DMS 273 treated with DMSO at 0.1 percent for 48 hours (cell line): ENCODE measurements around the gene TRRAP.
"Not testable (repeated sequence)": the region's sequence is repeated elsewhere in the genome, so short reads cannot be mapped to it uniquely, and the experiment has no call there.

Source experiments
- DNase-seq: peaks from one replicate; lab custom pipeline; 2025; lab: John Stamatoyannopoulos, UW

TRRAP gene

DNA sequence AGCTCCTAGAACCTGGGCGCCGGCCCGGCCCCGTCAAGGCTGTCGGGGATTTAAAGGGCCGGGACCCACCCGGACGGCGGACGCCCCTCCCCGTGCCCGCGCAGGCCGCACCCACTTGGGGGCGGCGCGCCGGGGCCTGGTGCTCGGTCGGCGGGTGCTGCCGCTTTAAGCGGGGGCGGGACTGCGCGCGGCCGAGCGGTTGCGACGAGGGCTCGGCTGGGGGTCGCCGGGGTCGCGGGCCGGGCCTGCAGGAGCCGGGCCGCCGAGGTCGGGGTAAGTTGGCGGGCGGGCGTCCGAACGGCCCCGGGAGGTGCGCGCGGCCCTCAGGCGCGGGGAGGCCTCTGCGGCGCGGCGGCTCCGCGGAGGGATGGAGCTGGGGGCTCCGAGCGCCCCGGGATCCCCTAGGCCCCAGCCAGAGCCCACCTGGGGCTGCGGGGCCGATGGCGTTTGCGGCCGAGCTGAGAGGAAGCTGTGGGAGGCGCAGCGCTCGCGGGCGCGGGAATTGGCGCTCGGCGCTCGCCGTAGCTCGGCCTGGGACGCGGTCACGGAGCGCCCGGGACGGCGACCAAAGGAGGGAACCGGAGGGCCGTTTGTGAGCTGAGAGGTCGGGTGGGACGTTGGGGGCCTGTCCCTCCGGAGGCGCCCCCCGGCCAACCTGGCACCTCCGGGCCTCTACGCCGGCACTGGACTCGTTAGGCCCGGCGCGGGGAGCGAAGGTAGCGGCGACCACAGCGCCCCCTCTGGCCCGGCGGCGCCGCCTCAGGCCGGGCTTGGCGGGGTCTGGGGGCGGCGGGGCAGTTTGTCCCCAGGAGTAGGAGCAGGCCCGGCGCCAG, at the start of gene TRRAP:
TRRAP (plus strand) TSS at position 168 of the 833 bp plus-strand sequence. CDS start 2,619 bp downstream, outside the sequence.
- peak; percentile 29 for DNase-seq

DNA sequence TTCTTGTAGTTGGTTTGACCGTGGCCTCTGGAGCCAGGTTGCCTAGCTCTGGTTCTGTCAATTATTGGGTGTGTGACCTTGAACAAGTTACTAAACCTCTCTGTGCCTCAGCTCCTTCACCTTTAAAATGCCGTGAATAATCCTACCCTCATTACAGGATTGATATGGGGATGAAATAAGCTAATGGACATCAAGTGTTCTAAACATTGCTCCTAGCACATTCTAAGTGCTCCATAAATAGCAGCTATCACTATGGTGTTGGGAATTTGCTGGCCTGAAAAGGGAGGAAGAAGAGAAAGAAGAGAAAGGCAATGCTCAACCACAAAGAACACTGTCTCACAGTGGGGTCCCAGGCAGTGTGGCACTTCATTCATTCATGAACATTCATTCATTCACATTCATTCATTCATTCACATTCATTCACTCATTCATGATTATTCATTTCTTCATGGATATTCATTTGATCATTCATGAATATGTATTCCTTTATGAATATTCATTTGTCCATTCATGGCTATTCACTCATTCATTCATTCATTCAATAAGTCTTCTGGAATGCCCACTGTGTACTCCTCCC, 47.3 kb upstream of the TRRAP start:
- no peak for DNase-seq

GRCh38 chr7:98831641-98832221, 46.6 kb upstream of the TRRAP start:
- DNase-seq = no peak

DNA sequence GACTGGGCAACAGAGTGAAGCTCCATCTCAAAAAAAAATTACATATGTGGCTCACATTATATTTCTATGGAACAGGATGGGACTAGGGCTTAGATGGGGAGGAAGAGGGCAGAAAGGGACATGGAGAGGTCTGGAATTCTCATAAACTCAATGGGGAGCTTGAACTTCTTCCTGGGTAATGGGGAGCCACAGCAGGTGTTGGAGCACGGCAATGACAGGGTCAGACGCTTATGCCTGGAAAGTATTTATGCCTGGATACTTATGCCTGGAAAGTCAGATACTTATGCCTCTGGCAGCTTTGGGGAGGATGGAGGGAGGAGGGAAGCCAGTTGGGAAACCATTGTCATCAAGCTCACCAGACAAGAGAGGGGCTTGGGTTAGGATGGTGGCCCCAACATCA, 45.3 kb upstream of the TRRAP start:
- no peak for DNase-seq

DNA sequence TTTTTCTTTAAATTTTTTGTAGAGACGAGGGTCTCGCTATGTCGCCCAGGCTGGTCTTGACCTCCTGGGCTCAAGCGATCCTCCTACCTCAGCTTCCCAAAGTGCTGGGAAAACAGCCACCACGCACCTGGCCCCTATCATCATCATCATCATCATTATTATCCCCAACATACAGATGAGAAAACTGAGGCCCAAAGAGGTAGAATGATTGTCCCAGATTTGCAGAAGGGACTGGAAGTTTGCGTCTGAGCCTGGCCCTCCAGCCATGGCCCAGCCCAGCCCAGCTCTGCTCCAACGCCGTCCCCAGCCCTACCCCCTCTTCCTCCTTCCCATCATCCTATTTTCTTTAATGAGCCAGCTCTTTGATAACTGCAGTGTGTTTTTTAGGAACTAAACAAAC, 43.4 kb upstream of the TRRAP start:
- DNase-seq = no peak

- peak; percentile 57 for DNase-seq
Measured at GRCh38 chr7:98836811-98837629, 41.3 kb upstream of the TRRAP start.

DNA sequence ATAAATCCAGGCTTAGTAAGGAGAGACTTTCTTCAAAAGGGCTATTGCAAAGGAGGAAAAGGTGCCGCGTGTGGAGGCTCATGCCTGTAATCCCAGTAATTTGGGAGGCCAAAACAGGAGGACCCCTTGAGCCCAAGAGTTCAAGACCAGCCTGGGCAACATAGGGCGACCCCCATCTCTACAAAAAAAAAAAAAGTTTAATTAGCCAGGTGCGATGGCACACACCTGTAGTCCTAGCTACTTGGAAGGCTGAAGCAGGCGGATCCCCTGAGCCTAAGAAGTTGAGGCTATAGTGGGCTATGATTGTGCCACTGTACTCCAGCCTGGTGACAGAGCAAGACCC, 40.7 kb upstream of the TRRAP start:
- DNase-seq = no peak

DNA sequence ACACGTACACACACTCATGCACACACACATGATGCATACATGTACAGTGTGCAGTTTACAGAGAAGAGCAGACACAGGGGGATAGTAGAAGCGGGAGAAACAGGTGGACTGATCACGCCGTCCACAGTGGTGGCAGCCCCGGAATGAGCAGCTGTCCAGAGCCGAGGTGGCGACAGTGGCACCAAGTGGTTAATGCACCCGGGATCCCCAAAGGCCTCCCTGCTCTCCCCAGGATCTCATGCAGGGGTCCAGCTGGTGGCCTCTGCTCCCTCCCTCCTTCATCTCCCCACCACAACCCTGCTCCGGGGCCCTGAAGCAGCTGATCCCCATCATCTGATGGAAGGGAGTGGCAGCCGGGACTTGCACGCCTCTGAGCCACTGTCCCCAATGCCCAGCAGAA, 38.2 kb upstream of the TRRAP start:
- DNase-seq = no peak

DNA sequence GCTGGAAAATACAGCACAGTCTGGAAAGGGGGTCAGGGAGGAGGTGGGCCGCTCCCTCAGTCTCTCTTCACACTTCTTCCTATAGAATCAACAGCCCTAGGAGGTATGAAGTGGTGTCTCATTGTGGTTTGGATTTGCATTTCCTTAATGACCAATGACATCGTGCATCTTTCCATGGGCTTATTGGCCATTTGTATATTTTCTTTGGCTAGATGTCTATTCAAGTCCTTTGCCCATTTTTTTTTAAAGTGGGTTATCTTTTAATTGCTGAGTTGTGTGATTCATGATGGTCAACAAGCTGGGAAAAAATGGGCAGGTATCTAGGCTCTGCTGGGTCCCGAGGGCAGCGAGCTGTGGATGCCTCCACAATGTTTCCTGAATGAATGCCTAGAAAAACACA, 37.6 kb upstream of the TRRAP start:
- DNase-seq = no peak

DNA sequence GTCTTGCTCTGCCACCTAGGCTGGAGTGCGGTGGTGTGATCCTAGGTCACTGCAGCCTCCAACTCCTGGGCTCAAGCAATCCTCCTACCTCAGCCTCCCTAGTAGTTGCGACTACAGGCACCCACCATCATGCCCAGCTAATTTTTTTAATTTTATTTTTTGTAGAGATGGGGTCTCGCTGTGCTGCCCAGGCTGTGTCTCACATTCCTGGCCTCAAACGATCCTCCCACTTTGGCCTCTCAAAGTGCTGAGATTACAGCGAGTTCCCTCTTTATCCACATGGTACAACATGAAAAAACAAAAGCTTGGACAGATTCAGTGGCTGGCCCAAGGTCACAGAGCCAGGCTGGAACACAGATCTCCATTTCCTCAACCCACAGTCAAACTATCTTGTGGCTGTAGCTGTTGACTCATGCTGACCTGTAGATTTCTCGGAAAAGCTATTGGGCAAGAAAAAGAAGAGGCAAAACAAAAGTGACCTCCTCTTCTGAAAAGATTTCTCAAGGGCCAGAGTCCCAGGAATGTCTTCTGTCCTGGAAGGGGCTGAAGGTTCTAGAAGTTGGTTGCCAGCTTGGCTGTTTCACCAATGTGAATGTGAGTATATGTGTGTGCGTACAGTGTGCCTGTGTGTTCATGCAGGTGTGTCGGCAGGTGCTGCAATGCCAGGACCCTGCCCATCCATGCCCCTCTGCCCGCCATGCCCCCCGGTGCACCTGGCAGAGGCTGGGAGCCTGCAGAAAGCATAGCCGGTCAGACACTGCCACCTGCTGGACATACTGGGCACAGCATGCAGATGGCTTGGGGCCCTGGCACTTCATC, 36.9 kb upstream of the TRRAP start:
- DNase-seq = peak; percentile 13

DNA sequence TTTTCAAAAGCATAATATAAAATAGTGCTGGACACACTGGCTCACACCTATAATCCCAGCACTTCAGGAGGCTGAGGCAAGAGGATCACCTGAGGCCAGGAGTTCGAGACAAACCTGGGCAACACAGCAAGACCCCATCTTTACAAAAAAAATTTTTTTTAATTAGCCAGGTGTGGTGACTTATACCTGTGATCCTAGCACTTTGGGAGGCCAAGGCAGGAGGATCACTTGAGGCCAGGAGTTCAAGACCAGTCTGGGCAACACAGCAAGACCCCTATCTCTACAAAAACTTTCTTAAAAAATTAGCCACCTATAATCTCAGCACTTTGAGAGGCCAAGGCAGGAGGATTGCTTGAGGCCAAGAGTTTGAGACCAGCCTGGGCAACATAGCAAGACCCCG, 35.8 kb upstream of the TRRAP start:
- not testable (repeated sequence) for DNase-seq

DNA sequence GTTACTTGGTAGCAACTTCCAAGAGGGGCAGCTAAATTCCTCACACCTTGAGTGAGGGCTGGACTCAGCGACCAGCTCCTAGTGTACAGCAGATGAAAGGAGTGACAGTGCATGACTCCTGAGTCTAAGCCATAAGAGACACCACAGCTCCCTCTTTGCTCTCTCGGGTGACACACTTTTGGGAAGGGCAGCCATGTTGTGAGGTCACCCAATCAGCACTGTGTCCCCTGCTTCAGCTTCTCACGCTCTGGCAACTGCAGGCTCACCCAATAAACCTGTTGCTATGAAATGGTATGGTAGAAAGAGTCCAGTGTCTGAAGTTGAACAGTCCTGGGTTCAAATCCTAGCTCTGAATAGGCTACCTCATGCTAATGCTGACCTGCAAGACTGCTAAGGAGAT, 29.4 kb upstream of the TRRAP start:
- DNase-seq = no peak

DNA sequence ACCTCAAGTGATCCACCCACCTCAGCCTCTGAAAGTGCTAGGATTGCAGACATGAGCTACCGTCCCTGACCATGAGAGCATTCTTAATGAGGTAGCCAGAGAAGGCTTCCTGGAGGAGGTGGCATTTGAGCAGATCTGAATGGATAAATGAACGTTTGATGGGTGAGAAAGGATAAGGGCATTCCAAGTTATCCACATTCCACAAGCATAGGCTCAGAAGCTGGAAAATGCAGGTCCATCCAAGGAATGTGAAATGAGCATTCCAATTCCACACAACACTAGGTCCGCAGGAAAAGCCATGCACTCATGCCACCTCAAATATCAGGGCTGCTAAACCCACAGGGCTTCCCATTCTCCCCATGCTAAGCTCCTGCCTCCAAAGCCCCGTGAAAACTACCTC, 25.5 kb upstream of the TRRAP start:
- no peak for DNase-seq

DNA sequence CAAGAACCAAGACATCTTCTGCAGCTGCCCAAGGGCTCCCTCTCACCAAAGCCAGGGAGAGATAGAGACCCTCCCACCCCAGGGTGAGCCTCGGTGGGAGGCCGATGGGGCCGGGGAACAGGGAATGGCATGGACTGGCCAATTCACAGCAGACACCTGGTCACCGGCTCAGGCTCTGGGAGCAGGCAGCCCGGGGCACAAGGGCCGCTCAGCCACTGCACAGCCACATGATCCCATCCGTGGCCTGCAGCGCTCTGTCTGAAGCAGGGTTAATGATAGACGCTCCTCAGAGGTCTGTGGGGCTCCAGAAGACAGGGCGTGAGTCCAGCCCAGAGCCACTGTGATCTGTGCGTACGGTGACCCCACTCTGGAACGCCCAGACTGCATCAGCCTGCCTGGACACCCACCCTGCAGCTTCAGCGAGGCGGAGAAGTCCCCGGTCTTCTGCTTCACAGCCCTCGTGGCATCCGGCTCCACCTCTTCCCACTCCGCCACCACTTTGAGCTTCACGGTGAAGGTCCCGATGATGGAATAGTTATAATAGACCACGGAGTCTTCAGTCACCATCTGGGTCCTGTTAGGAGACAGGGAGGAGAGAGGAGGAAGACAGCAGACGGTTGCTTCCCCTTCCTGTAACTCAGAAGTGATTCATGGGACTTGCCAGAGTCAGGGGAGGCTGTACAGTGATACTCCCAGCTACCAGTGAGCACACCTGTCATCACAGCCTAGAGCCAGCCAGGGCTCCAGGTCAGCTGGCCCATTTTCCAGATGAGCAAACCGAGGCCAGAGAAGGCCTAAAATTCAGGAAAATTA, 22.5 kb upstream of the TRRAP start:
- DNase-seq = no peak

DNA sequence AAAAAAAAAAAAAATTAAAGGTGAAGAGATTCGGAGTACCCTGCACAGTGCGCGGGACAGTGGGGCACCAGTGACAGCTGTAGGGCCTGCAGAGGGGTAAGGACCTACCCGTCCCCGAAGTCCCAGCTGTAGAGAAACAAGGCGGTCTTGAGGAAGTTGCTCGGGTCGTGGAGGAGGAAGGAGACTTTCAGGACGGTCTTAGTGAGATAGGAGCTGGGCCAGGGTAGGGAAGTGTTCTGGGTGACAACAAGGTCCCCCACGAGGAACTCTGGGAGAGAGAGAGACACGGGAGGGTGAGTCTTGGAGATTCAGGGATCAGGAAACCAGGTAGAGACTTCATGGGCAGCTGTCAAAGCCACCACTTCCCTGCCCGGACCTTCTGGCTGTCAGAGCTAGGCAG, 18.3 kb upstream of the TRRAP start:
- DNase-seq = no peak

- DNase-seq = no peak
Measured at GRCh38 chr7:98862203-98862602, 16.1 kb upstream of the TRRAP start.

- DNase-seq = no peak
Measured at GRCh38 chr7:98862716-98863420, 15.5 kb upstream of the TRRAP start.

- no peak for DNase-seq
Measured at GRCh38 chr7:98863601-98864000, 14.7 kb upstream of the TRRAP start.

GRCh38 chr7:98864731-98865453, 13.4 kb upstream of the TRRAP start:
- DNase-seq = no peak

GRCh38 chr7:98866351-98866750, 12.0 kb upstream of the TRRAP start:
- DNase-seq = no peak
